NCI-H2227 (cell line): Measurements from ENCODE around the gene CFAP45.

Experiments used
- DNase-seq: peaks from one replicate; lab custom pipeline; 2025; ENCODE audit not compliant: unreplicated experiment; lab: John Stamatoyannopoulos, UW

CFAP45 gene

DNA sequence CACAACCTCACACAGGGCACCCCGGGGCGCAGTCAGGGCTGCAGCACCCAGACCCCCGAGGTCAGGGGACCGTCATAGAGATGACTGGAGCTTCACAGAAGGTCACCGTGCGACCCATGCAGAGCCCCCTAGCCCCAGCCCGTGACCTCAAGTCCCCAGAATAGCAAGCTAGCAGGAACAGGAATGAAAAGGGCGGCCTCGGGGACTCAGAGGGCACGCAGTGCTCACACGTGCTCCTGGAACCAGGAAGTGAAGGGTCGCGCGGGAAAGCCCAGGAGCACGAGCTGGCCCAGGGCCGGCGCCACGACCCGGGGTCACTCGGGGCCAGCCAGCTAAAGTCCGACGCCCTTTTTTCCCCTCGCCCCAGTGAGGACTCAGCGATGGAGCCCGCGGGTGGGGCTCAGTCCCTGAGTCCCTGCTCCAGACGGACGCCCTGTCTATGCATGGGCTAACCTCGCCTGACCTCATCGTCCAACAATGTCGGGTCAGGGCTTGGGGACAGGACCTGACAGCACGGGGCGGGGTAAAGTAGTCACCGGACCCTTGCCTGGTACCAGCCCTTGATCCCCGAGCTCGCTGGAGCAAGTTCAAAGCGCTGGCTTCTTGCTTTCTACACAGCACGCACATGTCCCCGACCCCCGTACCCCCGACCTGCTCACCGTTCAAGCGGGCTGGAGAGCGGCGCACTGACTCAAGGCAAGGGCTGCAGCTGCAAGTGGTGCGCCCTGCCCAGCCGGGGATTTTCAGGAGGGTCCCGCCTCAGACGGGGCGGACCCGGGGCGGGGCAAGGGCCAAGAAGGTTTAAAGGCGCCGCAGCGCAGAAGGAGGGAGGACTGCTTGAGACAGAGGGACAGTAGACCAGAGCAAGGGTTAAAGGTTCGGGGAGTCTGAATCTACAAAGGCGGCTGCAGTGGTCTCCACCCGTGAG is 25.1 kb upstream of the CFAP45 start, which contains the start of gene TAGLN2:
Gene TAGLN2, minus strand, starts transcription at position 717 of the 928 bp plus-strand sequence. CDS start 4,998 bp downstream, outside the sequence.
- peak; percentile 88 for DNase-seq

DNA sequence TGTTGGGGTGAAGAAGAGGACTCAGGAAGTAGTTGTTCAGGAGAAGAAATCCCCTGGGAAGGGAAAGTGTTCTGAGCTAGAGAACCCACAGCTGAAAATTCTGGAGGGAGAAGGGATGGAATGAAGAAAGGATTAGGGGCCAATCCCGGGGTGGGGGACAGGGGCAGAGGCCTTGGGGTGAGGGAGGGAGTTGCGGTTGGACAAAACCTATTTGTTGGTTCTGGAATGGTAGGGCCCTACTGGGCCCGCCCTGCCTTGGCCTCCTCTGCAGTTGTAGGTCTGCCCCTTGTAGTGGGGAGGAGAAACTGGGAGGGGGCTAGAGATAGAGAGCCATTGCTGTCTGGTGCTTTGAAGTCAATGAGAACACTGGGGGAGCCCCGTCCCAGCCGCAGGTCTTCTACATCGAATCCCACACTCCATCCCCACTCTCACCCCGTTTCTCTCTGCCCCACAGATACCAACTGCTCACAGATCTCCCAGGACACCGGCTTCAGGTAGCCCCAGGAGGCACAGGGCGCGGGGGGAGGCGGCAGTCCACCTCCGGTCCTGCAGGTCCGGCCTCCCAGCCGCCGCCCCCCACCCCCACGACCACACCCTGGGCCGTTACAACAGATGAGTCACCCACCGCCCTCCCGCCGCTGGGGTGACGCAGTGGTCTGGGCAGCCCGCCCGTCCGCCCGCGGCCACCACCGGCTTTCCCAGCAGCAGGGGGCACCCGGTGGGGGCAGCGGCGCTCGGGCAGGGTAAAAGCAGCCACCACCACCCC is 24.2 kb upstream of the CFAP45 start:
- peak; percentile 33 for DNase-seq

DNA sequence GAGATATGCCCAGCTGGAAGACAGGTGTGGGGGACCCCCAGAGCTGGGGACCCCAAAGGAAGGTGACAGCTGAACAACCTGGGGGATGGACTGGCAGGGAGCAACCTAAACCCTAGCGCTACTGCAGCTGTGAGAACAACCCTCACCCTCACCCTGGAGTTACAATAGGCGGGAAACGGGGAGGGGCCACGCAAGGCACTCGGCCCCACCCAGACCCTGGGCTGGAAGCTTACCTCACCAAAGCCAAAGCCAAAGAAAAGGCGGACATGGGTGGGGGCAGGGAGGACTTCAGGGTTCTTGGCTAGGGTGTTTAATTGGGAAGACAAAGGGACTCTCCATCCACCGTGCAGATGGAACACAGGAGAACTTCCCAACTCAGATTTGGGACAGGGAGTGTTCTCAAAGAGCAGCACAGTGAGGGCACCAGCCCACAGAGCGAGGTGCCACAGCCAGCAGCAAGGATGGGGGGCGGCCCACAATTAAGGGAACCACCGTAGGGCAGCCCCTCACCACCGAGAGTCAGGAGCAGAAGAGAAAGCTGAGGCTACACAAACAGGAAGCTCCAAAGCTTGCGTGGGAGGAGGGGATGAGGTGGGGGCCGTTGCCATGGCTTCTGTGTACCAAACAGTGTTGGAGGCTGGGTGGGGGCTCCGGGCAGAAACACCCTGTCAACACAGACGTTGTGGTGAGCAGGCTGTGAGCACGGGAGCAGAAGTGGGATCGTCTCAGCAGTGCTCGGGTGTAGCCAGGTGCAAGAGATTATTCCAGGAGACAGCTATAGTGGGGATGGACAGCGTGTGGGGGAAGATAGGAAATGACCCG is 23.4 kb upstream of the CFAP45 start:
- peak; percentile 55 for DNase-seq

DNA sequence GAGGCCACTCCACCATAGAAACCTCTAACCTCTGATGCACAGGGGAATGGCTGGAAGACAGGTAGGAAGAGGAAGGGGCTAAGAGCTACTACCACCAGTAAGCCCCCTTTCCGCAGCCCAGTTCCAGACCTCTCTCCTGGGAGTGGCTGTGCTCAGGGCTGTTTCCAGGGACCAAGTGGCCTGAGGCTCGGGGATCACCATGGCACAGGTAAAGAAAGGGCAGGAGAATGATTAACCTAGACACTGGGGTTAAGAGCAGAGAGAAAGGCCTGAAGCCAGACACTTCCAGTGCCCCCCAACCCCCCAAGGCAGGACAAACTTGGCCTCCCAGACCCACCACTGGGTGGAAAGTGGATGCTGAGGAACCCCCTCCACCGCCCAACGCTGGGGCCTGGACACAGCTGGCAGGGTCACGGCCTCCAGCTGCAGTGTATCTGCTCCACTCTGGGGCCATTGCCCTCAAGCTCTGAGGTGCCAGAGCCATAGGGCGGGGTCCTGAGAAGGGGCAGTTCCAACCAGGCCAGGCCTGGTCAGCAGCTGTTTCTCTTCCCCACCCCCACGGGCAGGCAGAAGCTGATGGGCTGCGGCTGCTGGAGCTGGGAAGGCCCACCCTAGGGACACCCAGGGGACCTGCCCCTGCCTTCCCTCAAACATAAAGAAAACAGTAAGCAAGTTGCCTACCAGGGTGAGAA is 22.7 kb upstream of the CFAP45 start:
- peak; percentile 33 for DNase-seq

DNA sequence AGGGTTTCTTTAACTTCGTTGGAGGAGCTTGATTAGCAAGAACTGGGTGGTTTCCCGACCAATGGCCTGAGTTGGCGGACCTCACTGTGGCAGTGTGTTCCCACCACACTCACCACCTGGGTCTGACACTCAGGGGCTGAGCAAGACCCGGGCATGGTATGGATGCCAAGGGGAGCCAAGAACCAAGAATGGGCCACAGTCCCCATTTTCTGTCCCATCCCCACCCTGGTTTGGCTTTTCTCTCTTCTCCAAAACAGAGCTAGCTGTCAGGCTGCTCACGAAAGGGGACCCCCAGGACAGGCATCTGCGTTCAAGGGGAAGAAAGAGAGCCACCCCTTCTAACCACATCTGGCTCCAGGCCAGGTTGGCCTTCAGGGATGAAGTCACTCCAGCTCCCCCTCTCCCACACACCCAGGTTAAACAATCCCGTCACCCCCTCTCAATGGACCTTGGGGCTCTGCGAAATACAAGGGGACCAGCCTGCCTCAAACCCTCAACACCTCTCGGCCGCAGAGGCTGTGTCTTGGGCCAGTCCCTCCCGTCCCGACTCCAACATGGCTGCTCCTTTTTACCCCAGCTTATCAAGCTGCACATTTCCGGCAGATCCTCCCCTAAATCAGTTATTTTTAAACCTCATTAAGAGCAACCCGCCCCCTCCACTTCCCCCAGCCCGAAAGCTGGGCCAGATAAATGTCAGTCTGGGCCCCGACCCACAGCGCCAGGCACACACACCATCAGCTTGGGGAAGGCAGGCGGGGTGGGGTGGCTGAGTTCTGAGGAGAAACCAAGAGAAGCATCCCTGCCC is 21.9 kb upstream of the CFAP45 start:
- no peak for DNase-seq

DNA sequence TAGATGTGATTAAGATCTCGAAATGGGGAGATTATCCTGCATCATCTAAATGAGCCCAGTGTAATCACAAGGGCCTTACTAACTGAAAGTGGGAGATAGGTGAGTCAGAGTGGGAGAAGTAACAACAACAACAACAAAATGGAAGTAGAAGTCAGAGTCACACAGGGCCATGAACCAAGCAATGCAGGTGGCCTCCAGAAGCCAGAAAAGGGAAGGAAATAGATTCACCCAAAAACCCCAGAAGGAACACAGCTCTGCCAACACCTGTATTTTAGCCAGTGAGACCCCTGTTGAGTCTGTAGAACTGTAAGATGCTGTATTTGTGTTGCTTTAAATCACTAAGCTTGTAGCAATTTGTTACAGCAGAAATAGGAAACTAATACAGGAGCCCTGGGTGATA is 21.3 kb upstream of the CFAP45 start:
- DNase-seq: no peak

DNA sequence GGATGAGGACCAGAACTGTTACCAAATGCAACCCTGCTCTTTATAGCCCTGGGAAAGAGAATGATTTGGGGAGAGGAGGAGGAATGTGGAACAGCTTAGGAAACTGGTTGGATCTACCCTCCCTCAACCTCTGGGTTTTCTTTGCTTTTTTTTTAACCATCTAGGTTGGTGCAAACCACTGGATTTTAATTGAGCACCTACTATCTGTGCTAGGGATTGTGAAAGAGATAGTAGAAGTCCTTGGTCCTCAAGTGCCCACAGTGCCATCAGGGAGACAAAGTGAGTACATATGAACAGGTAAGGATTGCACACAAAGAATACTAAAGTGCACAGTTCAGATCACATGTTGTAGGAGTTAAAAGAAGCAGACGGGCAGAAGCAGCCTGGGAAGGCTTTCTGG is 20.7 kb upstream of the CFAP45 start:
- no peak for DNase-seq

DNA sequence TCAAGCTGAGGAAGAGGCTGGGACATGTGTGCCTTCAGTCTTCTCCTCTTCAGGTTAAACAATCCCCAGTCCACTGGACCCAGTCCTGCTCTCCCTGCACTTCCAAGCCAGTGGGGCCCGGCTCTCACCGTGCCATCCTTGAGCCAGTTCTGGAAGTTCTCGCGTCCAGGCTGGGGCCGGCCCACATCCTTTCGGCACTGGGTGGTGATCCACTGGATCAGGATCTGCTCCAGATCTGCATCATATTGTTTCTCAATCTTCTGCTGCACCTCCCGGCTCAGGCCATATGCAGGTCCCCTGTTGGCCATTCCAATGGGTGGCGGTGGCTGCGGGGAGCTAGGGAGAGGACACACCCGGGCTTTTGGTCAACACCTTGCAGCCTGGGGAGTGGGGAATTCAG is 20.2 kb upstream of the CFAP45 start:
- no peak for DNase-seq

DNA sequence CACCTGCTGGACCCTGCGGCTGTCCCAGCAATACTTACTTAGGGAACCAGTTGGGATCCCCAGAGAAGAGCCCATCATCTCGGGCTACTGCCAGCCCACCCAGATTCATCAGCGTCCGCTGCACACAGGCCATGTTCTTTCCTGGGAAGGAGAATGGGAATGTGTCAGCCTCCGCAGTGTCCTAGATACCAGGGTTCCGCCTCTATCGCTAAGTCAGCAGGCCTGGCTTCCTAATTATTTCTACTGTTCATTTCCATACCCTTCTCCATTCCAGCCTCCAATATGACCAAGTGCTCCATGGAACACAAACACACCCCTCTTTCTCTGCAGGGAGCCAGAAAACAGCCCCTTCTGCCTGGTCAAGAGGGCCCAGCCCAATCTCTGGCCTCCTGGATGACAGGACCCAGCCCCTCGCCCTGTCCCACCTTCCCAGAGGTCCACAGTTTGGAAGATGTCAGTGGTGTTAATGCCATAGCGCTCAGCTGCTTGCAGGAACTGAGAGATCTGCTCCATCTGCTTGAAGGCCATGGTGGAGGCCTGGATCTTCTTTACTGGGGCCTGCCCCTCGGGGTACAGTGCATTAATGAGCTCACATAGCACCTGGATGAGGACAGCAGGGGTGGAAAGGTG is 19.4 kb upstream of the CFAP45 start:
- no peak for DNase-seq

DNA sequence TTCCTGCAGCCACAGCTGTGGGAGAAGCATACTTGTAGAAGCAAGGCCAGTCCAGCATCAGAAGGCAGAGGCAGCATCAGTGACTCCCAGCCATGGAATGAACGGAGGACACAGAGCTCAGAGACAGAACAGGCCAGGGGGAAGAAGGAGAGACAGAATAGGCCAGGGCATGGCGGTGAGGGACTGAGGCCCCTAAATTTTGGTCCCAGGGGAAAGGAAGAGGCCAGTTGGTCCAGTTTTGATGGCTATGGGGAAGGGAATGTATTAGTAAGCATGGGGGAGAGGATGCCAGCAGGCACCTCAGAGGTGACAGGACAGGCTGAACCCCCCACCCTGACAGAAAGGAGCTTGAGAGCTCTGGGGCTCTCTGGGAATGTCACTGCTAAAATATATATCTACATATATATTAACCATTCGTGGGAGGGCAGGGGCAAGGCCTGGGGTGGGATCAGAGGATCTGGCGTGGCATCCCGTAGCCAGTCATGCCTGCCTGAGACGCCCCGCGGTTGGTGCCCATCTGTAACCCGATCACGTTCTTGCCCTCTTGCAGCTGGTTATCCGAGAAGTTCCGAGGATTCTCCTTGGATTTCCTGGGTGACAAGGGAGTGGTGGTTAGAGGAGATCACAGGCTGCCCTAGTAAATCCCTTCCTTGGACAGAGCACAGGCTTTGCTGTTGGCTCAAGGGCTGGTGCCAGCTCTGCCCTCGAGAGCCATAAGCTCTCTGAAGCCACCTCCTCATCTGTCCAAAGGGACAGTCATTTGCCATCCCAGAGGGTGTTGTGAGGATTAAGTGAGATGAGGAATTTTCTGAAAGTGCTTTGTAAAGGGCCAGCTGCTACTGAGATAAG is 18.6 kb upstream of the CFAP45 start:
- DNase-seq: no peak

DNA sequence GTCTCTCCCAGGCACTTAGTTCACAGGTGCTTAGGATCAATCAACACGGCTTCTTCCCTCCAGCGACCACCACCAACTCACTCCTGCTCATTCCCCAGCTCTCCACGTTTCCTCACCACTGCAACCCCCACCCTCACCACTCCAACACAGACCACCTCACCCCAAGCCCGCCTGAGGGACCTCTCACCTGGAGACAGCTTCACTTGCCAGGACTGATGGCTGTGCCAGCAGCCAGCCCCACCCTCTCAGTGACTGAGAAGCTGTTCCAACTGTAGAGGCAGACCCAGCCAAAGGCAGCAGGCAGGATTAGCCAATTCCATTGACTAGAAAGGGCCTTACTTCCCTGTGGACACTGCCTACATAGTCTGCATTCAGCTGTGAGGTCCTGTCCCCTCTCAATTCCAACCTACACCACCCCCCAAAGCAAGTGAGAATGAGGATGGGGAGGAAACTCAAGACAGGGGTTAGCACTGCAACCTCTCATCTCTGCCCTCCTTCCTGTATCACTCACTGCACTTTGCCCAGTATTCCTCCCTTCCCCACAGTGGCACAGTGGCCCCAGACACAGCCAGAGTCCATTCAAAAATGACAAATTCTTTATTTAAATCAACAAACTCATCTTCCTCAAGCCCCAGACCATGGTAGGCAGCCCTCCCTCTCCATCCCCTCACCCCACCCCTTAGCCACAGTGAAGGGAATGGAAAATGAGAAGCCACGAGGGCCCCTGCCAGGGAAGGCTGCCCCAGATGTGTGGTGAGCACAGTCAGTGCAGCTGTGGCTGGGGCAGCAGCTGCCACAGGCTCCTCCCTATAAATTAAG is 17.8 kb upstream of the CFAP45 start:
- no peak for DNase-seq

DNA sequence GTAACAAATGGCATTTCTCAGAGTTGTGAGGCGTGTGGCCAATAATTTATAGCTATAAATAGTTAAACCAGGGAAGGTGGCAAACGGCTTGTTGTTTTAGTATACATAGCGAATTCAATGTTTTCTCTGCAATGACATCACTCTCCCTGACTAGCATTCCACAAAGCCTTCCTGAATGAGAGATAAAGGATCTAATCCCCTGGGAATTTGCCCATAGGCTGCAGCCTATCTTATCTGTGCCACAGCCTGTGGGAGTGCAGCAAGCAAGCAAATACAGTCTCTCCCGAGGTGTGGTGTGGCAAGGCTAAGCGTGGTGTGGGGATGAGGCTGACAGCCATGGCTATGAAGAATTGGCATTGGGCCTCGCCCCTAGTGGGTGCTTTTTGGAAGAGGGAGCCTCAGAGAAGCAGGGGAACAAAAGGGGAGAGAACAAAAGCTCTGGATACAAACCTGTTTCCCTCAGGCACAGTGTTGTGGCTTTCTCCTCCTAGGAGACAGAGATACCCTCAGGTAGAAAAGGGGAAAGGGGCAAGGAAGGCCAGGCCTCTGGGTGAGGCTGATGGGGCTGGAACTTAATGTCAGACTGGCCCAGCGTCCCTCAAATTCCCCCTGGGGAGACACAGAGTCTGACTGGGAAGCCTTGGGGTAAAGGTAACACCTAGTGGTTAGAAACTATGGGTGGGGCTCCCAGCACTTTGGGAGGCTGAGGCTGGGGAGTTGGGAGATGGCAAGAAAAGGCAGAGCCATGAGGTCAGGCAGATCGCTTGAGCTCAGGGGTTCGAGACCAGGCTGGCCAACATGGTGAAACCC is 16.5 kb upstream of the CFAP45 start:
- DNase-seq: peak; percentile 8

DNA sequence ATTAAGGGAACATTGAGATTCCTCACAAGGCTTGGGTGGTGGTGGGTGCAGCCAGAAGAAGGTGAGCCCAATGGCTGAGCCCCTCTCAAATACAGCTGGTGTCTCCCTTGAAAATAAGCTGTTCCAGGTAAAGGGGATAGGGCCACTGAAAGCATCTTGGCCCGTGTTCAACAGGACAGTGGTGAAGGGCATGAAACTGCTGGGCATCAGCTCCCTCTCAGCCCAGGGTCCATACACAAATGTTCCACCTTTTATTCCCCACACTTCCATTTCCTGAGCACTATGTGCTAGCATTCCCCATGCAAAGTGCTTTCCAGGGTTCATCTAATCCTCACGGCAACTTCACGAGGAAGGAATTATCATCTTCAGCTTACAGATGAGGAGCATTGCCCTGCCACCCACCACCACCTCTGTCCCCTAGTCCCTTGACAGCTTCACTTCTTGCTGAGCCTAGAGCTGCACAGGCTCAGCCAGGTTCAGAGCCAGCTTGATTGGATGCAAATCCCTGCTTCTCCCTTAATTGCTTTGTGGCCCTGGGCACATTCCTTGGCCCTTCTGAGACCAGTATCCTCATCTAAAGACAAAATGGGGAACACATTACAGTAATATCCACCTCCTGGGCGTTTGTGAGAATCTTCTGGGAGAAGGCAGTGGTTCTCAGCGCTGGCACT is 15.7 kb upstream of the CFAP45 start:
- DNase-seq: no peak

DNA sequence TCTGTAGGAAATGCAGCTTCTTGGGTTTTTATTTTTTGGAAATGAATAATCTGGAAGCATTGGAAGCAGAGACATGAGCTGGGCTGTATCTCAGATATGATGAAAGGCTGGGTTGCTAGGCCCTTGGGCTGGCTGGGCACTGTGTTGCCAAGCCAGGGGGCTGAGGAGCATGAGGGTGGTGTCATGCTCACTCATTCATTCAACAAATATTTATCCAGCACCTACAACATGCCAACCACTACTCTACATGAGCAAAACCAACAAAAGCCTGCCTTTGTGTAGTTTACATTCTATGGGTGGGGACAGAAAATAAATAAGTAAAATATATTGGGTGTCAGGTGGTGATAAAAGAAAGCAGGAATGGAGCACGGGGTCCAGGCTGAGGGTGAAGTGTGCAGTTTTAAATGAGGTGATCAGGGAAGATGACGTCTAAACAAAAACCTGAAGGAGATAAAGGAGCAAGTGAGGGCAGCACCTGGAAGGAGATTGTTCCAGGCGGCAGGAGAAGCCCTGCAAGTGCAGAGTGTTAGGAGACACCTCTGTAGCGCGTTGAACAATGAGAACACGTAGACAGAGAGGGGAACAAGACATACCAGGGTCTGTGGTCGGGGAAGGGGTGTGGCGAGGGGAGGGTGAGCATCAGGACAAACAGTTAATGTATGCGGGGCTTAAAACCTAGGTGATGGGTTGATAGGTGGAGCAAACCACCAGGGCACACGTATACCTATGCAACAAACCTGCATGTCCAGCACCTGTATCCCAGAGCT is 14.5 kb upstream of the CFAP45 start:
- no peak for DNase-seq

DNA sequence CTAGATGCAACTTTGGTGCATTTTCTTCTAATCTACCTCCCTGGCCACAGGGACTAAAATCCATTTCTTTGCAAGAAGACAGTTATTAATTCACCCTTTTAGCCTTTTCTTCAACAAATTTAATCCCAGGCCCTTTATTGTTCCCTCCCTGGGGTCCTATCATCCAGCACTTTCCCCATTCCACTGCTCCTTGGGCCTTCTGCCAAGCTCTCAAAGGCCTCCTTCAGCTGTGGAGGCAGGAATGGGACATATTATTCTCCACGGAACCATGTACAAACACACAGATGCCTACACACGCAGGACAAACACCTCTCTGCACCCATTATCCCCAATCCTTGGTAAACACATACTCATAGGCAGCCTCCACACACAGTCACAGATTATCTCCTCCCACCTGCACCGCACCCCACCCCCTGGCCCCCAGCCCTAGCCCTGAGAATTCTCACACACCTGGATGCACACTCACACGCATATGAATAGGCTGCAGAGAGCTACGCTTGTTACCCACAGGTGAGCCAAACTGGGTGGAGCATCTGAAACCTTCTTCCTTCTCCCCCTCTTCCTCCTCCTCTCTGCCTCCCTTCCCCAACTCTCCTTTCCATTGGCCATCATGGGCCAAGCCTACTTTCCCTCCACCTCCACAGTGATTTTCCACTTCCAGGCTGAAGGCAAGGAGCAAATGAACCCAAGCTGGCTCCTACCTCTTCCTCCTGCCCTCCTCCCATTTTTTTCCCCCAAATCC is 13.7 kb upstream of the CFAP45 start:
- DNase-seq: no peak
